Inferior parietal cortex (tissue), 1 donor: Measurements from ENCODE around the gene SUN1.
"Not testable (repeated sequence)": the region's sequence is repeated elsewhere in the genome, so short reads cannot be mapped to it uniquely, and the experiment has no call there.

Experiments used
- DNase-seq: peaks from one replicate; pipeline ENCODE4 v3.0.0-alpha.2; 2016; ENCODE audit errors: extremely low spot score

The SUN1 gene

DNA sequence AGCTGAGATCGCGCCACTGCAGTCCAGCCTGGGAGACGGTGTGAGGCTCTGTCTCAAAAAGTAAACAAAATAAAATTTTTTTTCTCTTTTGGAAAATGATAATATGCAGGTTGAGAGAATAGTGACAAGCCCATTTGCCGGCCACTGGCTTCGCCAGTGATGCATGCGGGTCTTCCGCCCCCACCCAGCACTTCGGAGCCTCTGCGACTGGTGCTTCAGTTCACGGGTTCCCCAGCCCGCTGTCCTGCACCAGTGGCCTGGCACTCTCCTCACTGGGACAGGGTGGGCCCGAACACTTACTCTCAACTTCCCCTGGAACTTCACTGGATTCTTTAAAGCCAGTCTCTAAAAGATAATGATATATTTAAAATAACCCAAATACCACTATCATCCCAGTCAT, 2.7 kb downstream of the SUN1 start:
- no peak for DNase-seq

DNA sequence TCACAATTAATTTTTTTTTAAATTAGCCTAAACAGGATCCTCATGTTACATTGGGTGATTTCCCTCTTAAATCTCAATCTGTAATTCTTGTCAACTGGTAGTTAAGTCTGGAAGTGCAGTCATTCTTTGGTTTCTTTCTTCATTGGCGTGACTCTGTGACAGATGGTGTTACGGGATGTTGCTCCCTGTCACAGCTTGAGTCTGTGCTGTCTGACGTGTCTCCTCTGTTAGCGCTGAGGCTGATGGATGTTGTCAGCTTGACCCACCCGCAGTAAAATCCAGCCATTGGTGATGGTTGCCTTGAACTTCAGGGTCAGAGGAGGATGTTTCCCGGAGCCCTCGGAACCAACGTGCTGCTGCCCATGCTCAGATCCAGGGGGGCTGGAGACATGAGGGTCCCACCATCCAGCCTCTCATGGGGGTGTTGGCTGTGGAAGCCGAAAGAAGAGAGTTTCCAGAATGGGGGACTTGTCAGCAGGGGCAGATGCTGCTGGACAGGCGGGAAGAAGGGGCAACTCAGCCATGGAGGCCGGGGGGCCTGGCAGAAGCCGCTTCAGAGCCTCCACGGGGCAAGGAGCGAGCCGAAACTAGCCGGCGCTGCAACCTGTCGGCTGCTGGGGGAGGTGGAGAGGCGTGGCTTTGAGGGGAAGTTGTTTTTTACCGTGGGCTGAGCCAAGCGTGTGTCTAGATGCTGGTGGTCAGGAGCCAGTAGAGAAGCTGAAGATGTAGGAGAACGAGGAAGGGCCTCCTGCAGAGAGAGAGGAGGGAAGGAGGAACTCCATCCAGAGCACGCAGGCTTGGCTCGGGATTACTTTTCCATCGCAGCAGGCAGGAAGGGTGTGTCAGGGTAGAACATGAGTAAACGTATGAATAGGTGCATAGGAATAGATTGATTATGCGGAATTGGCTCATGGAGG, 3.5 kb downstream of the SUN1 start:
- no peak for DNase-seq

DNA sequence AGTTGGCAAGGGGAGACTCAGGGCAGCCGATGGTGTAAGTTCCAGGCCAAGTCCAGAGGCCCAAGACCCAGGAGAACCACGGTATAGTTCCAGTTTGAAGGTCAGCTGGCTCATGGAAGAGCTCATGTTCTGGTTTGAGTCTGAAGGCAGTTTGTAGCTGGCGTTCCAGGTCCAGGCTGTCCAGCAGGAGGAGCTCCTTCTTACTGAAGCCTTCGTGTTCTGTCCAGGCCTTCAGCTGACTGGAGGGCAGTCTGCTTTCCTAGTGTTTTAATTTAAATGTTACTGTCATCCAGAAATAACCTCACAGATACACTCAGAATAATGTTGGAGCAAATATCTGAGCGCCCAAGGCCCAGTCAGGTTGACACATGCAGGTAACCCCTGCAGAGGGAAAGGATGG, 4.2 kb downstream of the SUN1 start:
- no peak for DNase-seq

DNA sequence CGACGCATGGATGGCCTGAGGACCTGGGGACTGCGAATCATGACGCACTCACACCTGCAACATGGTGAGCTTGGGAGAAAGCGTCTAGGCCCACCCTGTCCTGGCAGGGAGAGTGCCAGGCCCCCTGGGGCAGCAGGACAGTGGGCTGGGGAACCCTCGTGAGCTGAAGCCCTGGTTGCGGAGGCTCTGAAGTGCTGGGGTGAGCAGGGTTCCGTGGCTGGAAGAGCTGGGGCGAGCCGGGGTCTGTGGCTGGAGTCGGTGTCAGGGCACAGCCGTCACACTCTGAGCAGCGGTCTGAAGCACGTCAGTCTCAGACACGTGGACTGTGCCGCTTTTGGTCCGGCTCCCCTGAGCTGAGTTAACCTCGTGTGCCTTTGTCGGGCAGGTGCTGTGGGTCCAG, 4.7 kb downstream of the SUN1 start:
- no peak for DNase-seq

DNA sequence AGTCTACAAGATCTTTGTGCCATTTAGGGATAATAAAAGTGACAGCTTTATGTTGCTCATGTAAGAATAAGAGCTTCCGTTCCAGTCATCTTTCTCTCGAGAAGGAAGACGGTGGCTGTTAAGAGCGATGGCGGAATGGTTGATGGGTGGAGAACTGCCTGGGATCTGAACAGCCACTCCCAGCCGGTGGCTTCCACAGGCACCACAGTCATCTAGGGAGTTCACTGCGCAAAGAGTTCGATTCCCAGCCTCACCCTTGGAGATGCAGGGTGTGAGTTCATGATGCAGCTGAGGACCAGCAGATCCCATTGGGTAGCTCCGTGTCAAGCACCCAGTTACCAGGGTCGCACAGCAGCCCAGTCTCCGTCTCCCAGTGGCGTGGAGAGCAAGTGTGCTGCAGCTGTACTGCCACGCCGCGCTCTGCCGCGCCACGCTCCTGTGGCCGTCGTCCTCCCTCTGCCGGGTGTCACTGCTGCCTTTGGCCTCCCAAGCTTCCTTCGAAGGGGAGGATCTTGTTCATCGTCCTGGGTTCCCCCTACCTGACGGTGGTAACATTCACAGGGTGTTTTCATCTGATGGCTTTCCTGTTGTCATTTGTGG, 7.8 kb downstream of the SUN1 start:
- no peak for DNase-seq

DNA sequence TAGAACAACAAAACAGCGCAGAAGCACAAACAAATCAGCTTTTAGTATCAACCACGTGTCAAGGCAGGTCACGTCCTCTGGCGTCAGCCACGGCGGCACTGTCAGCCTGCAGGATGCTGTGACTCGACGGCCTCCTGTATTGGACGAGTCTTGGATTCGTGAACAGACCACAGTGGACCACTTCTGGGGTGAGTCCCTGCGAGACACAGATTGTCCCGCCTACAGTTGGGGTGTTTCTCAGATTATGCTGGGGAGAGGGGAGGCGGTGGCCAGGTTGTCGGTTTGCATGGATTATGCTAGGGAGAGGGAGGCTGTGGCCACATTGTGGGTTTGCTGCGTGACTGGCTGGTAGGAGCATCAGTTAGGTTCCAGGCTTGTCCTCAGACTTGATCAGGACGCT, 9.7 kb downstream of the SUN1 start:
- DNase-seq: no peak

DNA sequence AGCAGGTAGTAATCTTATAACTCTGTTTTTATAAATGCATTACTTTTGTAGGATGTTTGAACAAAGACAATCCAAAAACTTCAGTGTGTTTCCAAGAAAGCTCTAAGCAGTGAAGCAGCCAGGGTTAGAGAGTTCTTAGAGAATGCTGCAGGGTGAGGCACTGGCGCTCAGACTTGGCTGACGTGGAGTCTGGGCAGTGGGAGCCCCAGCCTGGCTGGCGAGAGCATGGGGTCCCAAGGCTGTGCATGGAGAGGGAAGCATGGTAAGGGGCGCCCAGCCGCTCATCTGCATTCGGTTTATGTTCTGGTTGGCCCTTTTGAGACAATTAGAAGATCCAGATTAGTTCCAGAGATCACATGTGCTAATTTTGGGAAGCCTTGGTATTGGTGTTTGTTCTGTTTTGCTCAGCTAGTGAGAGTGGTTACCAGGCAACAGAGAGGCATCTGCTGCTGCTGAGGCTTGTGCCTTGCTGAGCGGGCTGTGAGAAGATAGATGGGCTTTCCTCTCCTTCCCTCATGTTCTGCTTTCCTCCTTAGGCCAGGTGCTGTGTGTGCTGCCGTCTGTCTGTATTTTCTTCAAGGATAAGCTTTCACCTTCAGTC, 10.3 kb downstream of the SUN1 start:
- DNase-seq: peak; percentile 67

DNA sequence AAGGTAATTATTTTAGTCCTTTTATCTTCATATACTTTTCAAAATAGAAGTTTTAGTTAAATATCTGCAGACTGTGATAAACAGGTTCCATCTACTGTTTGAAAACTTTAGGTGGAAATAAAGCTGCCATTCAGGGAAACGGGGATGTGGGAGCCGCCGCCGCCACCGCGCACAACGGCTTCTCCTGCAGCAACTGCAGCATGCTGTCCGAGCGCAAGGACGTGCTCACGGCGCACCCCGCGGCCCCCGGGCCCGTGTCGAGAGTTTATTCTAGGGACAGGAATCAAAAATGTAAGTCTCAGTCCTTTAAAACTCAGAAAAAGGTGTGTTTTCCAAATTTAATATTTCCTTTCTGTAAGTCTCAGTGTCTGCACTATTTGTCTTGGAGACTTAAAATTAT, 11.0 kb downstream of the SUN1 start:
- DNase-seq: no peak

DNA sequence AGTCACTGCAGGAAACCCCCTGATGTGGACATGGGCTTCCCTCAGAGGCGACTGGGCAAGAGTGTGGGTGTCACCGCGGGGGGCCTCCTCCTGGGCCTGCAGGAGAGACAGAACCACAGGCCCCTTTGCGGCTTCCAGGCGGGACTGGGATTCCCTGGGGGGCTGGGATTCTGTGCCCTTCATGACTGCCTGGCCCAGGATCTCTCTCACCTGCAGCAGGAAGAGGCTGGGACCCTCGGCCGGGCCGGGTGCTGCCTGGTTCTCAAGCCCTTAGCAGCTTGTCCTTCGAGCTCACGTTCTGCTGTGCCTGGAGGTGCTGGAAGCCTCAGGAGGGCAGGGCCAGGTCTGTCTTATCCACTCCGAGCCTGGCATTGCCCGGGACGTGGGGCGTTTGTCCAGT, 11.8 kb downstream of the SUN1 start:
- DNase-seq: no peak

DNA sequence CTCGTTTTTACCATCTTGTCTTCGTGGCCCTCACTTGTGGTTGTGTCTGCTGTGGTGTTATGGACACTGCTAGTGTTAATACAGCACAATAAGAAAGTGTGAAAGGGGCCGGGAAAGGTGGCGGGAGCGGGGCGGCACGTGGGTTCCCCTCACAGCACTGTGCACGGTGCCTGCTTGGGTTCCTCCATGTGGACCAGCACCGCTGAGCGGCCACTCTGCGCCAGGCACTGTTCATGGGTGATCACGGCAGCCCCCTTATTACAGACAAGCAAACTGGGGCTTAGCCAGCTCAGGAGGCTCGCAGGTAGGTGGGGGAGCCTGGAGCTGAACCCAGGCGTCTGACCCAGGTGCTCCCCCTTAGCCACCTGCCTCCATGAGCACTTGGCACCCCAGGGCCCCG, 12.2 kb downstream of the SUN1 start:
- DNase-seq: no peak

DNA sequence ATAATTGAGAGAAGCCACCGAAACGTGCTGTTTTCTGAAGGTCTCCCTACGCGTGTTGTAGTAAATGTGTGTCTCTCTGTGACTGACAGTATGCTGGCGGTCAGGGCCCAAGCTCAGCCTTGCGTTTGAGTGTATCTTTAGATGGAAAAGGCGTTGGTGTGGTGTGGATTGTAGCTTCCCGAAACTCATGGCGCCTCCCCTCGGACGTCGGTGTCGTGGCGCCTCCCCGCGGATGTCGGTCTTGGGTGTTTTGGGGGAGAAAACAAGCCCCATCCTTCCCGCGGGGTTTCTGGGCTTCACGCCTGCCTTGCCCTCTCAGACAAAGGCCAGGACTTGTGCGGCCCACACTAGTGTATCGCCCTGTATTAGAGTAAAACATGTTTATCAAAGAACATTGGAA, 12.8 kb downstream of the SUN1 start:
- DNase-seq: no peak

DNA sequence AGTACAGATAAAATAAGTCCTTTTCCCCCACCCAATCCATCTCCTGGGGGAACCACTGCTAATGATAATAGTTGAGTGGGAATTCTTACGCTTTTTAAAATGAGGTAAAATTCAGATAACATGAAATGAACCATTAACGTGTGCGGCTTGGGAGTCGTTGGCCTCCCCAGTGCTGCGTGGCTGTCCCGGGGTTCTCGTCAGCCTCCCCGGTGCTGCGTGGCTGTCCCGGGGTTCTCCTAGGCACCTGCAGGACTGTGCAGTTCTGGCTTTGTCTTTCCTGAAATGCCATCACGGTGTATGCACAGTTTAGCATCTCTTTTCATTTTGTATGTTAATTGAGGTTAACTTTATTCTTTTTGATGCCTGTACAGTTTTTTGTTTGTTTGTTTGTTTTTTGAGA, 13.5 kb downstream of the SUN1 start:
- no peak for DNase-seq

DNA sequence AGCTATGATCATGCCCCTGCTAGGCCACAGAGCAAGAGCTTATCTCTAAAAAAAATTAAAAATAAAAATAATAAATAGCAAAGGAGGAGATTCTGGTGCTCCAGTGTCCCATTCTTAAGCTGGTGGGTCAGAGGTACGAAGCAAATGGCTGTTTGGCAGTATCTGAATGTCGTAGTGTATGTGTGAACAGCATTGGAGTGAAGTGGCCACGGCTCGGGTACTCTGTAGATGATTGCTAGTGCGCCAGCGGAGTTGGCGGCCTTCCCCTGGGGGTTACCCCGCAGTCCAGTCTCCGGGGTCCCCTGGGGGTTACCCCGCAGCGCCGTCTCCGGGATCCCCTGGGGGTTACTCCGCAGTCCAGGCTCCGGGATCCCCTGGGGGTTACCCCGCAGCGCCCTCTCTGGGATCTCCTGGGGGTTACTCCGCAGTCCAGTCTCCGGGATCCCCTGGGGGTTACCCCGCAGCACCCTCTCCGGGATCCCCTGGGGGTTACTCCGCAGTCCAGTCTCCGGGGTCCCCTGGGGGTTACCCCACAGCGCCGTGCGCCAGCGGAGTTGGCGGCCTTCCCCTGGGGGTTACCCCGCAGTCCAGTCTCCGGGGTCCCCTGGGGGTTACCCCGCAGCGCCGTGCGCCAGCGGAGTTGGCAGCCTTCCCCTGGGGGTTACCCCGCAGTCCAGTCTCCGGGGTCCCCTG, 14.8 kb downstream of the SUN1 start:
- DNase-seq: not testable (repeated sequence)

DNA sequence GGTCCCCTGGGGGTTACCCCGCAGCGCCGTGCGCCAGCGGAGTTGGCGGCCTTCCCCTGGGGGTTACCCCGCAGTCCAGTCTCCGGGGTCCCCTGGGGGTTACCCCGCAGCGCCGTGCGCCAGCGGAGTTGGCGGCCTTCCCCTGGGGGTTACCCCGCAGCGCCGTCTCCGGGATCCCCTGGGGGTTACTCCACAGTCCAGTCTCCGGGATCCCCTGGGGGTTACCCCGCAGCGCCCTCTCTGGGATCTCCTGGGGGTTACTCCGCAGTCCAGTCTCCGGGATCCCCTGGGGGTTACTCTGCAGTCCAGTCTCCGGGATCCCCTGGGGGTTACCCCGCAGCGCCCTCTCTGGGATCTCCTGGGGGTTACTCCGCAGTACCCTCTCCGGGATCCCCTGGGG, 15.5 kb downstream of the SUN1 start:
- not testable (repeated sequence) for DNase-seq

DNA sequence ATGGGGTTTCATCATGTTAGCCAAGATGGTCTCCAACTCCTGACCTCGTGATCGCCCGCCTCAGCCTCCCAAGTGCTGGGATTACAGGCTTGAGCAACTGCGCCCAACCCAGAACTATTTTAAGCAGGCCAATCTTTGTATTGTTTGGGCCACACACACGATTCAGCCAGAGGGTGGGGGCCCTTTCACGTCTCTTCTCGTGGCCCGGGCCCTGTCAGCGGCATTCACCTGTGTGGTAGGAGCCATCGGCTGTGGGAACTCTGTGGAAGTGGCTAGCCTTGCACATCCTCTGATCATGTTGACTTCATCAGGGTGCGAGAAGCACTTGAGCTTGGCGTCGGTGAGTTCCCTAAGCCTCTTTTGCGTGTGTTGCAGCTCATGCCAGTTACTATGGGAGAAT, 16.9 kb downstream of the SUN1 start:
- no peak for DNase-seq

DNA sequence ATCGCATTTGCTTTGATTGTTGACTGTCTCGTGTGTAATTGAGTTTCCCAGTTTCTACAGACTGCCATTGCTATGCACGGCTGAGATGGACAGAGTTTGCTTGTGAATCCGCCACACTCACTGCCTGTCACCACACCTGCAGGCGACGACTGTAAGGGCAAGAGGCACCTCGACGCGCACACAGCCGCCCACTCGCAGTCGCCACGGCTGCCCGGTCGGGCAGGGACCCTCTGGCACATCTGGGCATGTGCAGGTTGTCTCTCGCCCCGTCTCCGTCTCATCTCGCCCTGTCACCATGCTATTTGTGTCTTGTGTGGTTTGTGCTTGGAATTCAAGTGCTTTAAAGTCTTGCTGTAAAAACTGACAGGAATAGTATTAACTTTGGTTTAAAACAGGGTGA, 17.5 kb downstream of the SUN1 start:
- DNase-seq: no peak

DNA sequence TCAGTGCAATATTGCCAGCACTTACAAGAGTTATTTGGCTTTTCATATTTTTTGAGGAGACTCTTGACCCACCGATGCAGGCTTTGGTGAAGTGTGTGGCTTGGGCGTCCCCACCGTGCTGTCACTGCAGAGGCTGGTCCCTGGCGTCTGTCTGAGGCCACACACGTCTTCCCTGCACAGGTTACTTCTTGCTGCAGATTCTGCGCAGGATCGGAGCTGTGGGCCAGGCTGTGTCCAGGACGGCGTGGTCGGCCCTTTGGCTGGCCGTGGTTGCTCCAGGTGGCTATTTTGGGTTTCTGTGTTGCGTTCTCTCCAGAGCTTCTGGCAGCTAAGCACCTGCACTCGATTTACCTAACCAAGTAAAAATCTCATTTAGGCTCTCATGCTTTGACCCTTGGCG, 18.9 kb downstream of the SUN1 start:
- DNase-seq: no peak

DNA sequence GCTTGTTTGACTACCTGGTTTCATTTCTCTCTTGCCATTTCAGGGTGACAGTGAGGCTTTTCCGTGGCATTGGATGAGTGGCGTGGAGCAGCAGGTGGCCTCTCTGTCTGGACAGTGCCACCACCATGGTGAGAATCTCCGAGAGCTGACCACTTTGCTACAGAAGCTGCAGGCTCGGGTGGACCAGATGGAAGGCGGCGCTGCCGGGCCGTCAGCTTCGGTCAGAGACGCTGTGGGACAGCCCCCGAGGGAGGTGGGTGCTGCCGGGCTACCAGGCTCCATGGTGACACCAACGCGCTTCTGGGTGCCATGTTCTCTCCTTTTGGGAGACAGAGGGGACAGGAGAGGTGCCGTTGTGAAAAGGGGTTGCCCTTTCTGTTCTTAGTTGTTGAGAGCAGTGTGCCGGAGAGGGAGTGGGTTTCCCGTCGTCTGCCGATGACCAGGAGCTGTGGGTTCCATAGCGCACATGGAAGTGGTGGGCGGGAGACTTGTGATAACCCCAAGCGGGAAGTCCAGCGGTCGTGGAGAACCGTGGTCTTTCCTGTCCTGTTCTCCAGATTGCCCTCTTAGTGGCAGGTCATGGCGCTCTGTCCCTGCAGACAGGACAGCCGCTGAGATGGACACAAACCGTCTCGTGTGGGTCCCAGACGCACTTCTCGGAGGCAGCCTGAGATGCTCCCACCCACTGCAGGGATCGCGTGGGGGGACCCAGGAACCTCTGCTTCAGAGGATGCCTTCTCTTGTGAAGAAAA, 21.3 kb downstream of the SUN1 start:
- no peak for DNase-seq

DNA sequence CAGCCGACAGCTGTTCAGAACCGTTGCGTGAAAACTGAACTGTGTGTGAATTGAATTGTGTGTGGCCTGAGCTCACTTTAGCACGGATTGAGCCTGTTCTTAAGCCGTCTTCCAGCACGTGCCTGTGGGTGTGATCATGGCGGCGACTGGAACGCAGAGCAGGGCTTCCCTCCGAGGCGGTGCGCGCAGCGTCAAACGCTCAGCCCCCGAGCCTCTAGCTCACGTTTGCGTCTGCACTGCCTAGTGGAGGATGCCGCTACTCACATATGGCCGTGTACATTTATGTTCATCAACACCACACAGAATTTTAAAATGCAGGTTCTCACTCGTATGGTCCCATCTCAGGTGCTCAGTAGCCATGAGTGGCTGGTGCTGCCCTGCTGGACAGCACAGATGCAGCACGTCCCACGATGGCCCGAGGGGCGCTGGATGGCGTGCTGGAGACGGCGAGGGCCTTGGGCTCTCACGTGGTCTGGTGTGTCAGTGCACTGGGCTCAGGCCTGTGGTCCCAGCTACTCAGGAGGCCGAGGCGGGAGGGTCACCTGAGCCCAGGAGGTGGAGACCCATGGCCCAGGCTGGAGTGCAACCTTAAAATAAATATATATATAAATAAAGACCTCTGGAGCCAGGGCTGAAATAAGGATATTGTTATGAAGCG, 22.0 kb downstream of the SUN1 start:
- no peak for DNase-seq

DNA sequence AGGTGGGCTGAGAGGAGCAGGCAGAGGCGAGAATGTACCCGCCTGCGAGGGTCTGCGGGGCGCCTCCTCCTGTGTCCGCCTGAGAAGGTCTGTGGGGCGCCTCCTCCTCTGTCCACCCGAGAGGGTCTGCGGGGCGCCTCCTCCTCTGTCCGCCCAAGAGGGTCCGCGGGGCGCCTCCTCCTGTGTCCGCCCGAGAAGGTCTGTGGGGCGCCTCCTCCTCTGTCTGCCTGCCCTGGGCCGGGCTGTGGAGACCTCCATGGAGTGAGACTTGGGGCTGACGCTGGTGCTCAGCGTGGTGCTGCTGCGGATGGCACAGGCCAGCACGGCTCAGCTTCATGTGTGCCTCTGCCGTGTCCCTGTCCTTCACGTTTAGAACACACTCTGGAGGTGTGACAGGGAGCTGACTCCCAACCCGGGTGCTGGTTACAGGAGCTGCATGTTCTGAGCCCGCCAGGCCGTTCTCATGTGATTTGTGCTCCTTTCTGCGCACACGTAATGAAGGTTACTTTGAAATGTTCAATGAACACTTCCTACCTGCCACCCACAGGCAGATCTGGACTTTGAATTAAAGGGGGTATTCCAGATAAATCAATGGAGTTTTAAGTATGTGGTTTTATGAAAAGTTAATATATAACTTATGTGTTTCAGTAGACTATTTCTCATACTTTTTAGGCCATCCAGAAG, 23.6 kb downstream of the SUN1 start:
- no peak for DNase-seq
